Duodenal mucosa (tissue), 2 donors: ENCODE measurements around the gene AMOTL1.
"Not testable (repeated sequence)": the region's sequence is repeated elsewhere in the genome, so short reads cannot be mapped to it uniquely, and the experiment has no call there.

Experiments
- H3K27ac ChIP-seq: one replicate; pipeline ENCODE4 v1.7.0; 2013; ENCODE audit warnings: low read depth, low read length
- H3K27me3 ChIP-seq, 2 donors: one replicate each; pipeline ENCODE4 v1.7.0; 2013; ENCODE audit warnings: low read length in 2 of 2, control low read depth in 1 of 2; ENCODE audit not compliant: insufficient read depth in 2 of 2, control insufficient read depth in 1 of 2
- H3K36me3 ChIP-seq, 2 donors: one replicate each; pipeline ENCODE4 v1.7.0; 2013; ENCODE audit warnings: low read length in 2 of 2, control low read depth in 1 of 2; ENCODE audit not compliant: insufficient read depth in 2 of 2, control insufficient read depth in 1 of 2
- H3K4me1 ChIP-seq, 2 donors: one replicate each; pipeline ENCODE4 v1.7.0; 2013; ENCODE audit warnings: low read length in 2 of 2, control low read depth in 1 of 2; ENCODE audit not compliant: insufficient read depth in 2 of 2, control insufficient read depth in 1 of 2
- H3K4me3 ChIP-seq, 2 donors: one replicate each; pipeline ENCODE4 v1.7.0; 2013; ENCODE audit warnings: low read length in 2 of 2, low read depth in 1 of 2
- H3K9ac ChIP-seq, 2 donors: one replicate each; pipeline ENCODE4 v1.7.0; 2013; ENCODE audit warnings: low read length in 2 of 2, low read depth in 1 of 2
- H3K9me3 ChIP-seq, 2 donors: one replicate each; pipeline ENCODE4 v1.7.0; 2013; ENCODE audit warnings: low read length in 2 of 2, control low read depth in 1 of 2; ENCODE audit not compliant: control insufficient read depth in 1 of 2

Gene AMOTL1

GRCh38 chr11:94800414-94800813 lies 32.3 kb downstream of the AMOTL1 start:
- Histone ChIP-seq H3K9ac (no peak overlapping the region), H3K4me1 (no peaks in the 10 kb centered on the region), H3K4me3 (no peak overlapping the region), H3K27ac (no peak overlapping the region), H3K9me3 (no peaks in the 10 kb centered on the region), H3K27me3 (no peaks in the 10 kb centered on the region), H3K36me3 (peaks cover 0 to 14% of the 10 kb centered on the region in 2 donors)

GRCh38 chr11:94801866-94802460 lies 33.8 kb downstream of the AMOTL1 start:
- no peak overlapping the region for H3K27ac ChIP-seq
- peaks cover 0 to 14% of the 10 kb centered on the region in 2 donors for H3K36me3 ChIP-seq
- H3K27me3 ChIP-seq = no peaks in the 10 kb centered on the region
- H3K9me3 ChIP-seq = no peaks in the 10 kb centered on the region
- H3K4me3 ChIP-seq = no peak overlapping the region
- H3K4me1 ChIP-seq = no peaks in the 10 kb centered on the region
- no peak overlapping the region for H3K9ac ChIP-seq

- Histone ChIP-seq H3K36me3 (peaks cover 0 to 14% of the 10 kb centered on the region in 2 donors), H3K9me3 (no peaks in the 10 kb centered on the region), H3K4me3 (no peak overlapping the region), H3K27me3 (no peaks in the 10 kb centered on the region), H3K4me1 (no peaks in the 10 kb centered on the region), H3K9ac (no peak overlapping the region), H3K27ac (no peak overlapping the region)
Measured at GRCh38 chr11:94802501-94802900, 34.3 kb downstream of the AMOTL1 start.

- Histone ChIP-seq H3K4me1 (no peaks in the 10 kb centered on the region), H3K27me3 (no peaks in the 10 kb centered on the region), H3K4me3 (no peak overlapping the region), H3K9me3 (no peaks in the 10 kb centered on the region), H3K27ac (no peak overlapping the region), H3K9ac (no peak overlapping the region), H3K36me3 (peaks cover 0 to 14% of the 10 kb centered on the region in 2 donors)
Measured at GRCh38 chr11:94803491-94803890, 35.3 kb downstream of the AMOTL1 start.

- H3K4me1 ChIP-seq = no peaks in the 10 kb centered on the region
- no peak overlapping the region for H3K27ac ChIP-seq
- no peak overlapping the region for H3K9ac ChIP-seq
- H3K9me3 ChIP-seq = no peaks in the 10 kb centered on the region
- H3K4me3 ChIP-seq = no peak overlapping the region
- peaks cover 0 to 6% of the 10 kb centered on the region in 2 donors for H3K36me3 ChIP-seq
- no peaks in the 10 kb centered on the region for H3K27me3 ChIP-seq
Measured at GRCh38 chr11:94804874-94805273, 36.7 kb downstream of the AMOTL1 start.

GRCh38 chr11:94806014-94806413 lies 37.9 kb downstream of the AMOTL1 start:
- Histone ChIP-seq H3K27ac (no peak overlapping the region), H3K36me3 (peaks cover 0 to 3% of the 10 kb centered on the region in 2 donors), H3K9ac (no peak overlapping the region), H3K4me1 (no peaks in the 10 kb centered on the region), H3K27me3 (no peaks in the 10 kb centered on the region), H3K4me3 (no peak overlapping the region), H3K9me3 (no peaks in the 10 kb centered on the region)

- H3K9me3 ChIP-seq = no peaks in the 10 kb centered on the region
- H3K36me3 ChIP-seq = peaks cover 0 to 3% of the 10 kb centered on the region in 2 donors
- H3K27me3 ChIP-seq = no peaks in the 10 kb centered on the region
- no peak overlapping the region for H3K9ac ChIP-seq
- H3K4me3 ChIP-seq = no peak overlapping the region
- H3K4me1 ChIP-seq = no peaks in the 10 kb centered on the region
- H3K27ac ChIP-seq = no peak overlapping the region
Measured at GRCh38 chr11:94806419-94806818, 38.3 kb downstream of the AMOTL1 start.

GRCh38 chr11:94809251-94809650 lies 41.1 kb downstream of the AMOTL1 start:
- H3K4me1 ChIP-seq = no peaks in the 10 kb centered on the region
- H3K27ac ChIP-seq = no peak overlapping the region
- no peak overlapping the region for H3K9ac ChIP-seq
- H3K36me3 ChIP-seq = no peaks in the 10 kb centered on the region
- no peak overlapping the region for H3K4me3 ChIP-seq
- no peaks in the 10 kb centered on the region for H3K9me3 ChIP-seq
- no peaks in the 10 kb centered on the region for H3K27me3 ChIP-seq

- not testable (repeated sequence) for H3K4me1 ChIP-seq, H3K9me3 ChIP-seq, H3K27me3 ChIP-seq, H3K27ac ChIP-seq, H3K36me3 ChIP-seq, H3K4me3 ChIP-seq, H3K9ac ChIP-seq
Measured at GRCh38 chr11:94812724-94813720, 44.9 kb downstream of the AMOTL1 start.

GRCh38 chr11:94814272-94814976 lies 46.3 kb downstream of the AMOTL1 start:
- H3K27me3 ChIP-seq = no peaks in the 10 kb centered on the region
- H3K4me3 ChIP-seq = no peak overlapping the region
- no peaks in the 10 kb centered on the region for H3K9me3 ChIP-seq
- H3K9ac ChIP-seq = no peak overlapping the region
- H3K27ac ChIP-seq = no peak overlapping the region
- no peaks in the 10 kb centered on the region for H3K4me1 ChIP-seq
- no peaks in the 10 kb centered on the region for H3K36me3 ChIP-seq
